Neutrophil (primary cell): ENCODE data around the gene TSFM.

Experiments
- H3K27ac ChIP-seq: fragments of 200-600 bp; sonication (generic); 2 replicates; pipeline ENCODE4 v1.5.1; 2016; ENCODE audit warnings: mild to moderate bottlenecking, moderate library complexity
- H3K27me3 ChIP-seq: fragments of 200-600 bp; sonication (generic); 2 replicates; pipeline ENCODE4 v1.6.0; 2016; ENCODE audit warnings: mild to moderate bottlenecking
- H3K36me3 ChIP-seq: fragments of 200-600 bp; sonication (generic); 2 replicates; pipeline ENCODE4 v1.5.1; 2017
- H3K4me1 ChIP-seq, 2 experiments: fragments of 200-600 bp in 1 of 2; sonication (generic) in 1 of 2; 1 replicate in 1 of 2; 2 replicates in 1 of 2; pipeline versions ENCODE4 v1.5.1 to v1.6.1; 2013 to 2016; ENCODE audit warnings: low read depth in 1 of 2, low read length in 1 of 2, mild to moderate bottlenecking in 1 of 2, moderate library complexity in 1 of 2; ENCODE audit not compliant: control insufficient read depth in 1 of 2, insufficient read depth in 1 of 2
- H3K4me3 ChIP-seq, 2 experiments: fragments of 200-600 bp in 1 of 2; sonication (generic) in 1 of 2; 1 replicate in 1 of 2; 2 replicates in 1 of 2; pipeline ENCODE4 v1.5.1; 2013 to 2016; ENCODE audit warnings: low read depth in 1 of 2, low read length in 1 of 2, mild to moderate bottlenecking in 1 of 2, moderate library complexity in 1 of 2
- H3K9me3 ChIP-seq: fragments of 200-600 bp; sonication (generic); 2 replicates; pipeline ENCODE4 v1.5.1; 2016
- TF ChIP-seq, protein P1 (sequence below): fragments of 200-600 bp; sonication (generic); IDR thresholded peaks from 2 replicates; pipeline ENCODE4 v1.5.1; 2016; ENCODE audit warnings: antibody characterized with exemption

TSFM gene

DNA sequence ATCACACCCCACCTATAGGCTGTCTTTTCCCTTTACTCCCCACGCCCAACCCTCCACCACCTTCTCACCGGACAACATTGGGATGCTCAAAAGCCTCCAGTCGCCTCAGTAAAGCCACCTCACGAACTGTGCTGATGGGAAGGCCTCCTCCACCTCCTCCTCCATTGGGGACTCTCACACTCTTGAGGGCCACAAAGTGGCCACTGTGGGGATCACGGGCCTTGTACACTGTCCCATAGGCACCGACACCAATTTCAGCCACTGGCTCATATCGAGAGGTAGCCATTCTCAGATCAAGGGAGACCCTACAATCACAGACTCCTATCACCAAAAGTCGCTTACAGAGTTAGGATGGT lies 31.2 kb upstream of the TSFM start:
- H3K4me3 ChIP-seq, result peak overlapping the region; percentile 64 to 78
- no peaks in the 10 kb centered on the region for H3K36me3 ChIP-seq
- TF ChIP-seq, protein P1, sequence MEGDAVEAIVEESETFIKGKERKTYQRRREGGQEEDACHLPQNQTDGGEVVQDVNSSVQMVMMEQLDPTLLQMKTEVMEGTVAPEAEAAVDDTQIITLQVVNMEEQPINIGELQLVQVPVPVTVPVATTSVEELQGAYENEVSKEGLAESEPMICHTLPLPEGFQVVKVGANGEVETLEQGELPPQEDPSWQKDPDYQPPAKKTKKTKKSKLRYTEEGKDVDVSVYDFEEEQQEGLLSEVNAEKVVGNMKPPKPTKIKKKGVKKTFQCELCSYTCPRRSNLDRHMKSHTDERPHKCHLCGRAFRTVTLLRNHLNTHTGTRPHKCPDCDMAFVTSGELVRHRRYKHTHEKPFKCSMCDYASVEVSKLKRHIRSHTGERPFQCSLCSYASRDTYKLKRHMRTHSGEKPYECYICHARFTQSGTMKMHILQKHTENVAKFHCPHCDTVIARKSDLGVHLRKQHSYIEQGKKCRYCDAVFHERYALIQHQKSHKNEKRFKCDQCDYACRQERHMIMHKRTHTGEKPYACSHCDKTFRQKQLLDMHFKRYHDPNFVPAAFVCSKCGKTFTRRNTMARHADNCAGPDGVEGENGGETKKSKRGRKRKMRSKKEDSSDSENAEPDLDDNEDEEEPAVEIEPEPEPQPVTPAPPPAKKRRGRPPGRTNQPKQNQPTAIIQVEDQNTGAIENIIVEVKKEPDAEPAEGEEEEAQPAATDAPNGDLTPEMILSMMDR, result no peak
- no peaks in the 10 kb centered on the region for H3K9me3 ChIP-seq
- H3K4me1 ChIP-seq, result peaks cover 30 to 36% of the 10 kb centered on the region in 2 experiments
- no peak overlapping the region for H3K27ac ChIP-seq
- peaks cover 40% of the 10 kb centered on the region for H3K27me3 ChIP-seq

DNA sequence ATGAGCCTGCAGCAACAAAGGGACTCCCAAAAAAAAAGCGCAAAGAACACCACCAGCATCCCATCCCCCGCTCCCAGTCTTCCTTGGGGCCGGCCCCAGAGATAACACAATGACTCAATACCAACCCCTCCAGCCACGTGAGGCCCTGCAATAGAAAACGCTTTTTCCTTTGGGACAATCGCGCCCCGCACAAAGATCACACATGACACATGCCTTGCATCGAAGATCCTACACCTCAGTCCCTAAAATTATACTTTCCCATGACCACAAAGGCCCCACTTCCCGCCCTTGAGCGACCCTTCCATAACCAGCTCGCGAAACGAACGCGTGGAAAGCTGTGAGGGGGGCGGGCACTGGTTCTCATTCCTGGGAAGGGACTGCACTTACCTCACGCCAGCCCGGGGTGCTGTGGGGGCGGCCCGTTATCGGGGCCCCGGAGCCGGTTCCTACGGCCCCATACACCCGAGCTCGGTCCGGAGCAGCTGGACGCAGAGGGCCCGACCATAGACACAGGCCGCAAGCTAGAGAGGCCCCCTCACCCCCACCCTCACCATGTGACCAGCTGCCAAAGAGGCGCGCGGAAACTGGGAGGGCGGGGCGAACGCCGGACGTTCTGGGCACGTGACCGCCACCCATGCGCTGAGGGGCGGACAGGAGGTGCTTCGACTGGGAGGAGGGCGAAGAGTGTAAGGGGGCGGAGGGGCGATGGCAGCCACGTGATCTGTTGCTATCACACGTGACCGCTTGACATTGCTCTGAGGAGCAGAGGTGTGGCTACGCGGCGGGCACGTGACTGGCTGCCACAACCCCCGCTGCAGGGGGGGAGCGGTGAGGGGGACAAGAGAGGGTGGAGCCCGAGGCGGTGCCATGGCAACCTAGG lies 30.6 kb upstream of the TSFM start, which contains the start of gene CDK4:
TSS of gene CDK4 (minus strand) at position 523 of the 880 bp plus-strand sequence. CDS start 593 bp downstream, outside the sequence.
- H3K36me3 ChIP-seq, result no peaks in the 10 kb centered on the region
- TF ChIP-seq, protein P1, result no peak
- H3K4me1 ChIP-seq, result peaks cover 36 to 42% of the 10 kb centered on the region in 2 experiments
- H3K27ac ChIP-seq, result peak within 1 kb of the TSS; percentile 54
- H3K4me3 ChIP-seq, result peak within 1 kb of the TSS; percentile 64 to 78
- no peaks in the 10 kb centered on the region for H3K9me3 ChIP-seq
- peaks cover 46% of the 10 kb centered on the region for H3K27me3 ChIP-seq

DNA sequence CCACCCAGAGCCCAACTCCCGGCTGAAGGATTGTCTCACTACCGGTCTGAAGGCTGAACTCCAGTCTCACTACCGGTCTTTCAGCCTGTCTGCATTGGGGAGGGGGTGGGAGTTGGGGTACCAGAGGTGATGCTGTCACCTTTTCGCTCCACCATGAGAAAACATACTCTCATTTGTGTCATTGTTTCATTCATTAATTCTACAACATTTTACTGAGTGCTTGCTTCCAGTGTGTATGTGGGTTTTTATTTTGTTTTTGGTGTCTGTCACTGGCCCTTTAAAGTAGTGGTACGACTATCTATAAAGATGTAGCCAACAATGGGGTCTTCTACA lies 30.0 kb upstream of the TSFM start:
- H3K4me3 ChIP-seq, result peak overlapping the region; percentile 64 to 78
- H3K27ac ChIP-seq, result peak overlapping the region; percentile 54
- H3K4me1 ChIP-seq, result peaks cover 36 to 42% of the 10 kb centered on the region in 2 experiments

DNA sequence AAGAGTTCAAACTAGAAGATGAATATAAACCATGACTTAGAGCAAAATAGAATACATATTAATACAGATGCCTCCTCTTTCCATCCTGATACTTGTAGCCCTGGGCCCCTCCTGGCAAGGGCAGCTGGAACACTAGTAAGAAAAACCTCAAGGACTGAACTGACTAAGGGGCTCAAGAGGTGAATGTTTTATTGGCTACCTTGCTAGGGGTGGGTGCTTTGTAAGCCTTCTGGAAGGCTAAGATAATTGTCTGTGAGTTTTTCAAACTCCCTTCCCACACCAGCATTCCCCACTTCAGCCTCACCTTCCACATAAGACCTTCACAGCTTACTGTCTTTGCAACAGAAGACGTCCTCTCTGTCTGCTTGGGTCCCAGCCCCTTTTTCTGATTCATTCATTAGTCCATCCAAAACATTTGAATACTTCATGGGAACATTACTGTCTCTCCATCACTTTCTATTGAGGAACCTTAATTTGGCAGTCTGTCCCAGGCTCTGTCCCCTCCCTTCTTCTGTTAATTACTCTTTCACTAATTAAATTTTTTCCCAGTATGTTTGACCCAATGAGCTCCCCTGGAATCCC lies 28.7 kb upstream of the TSFM start:
- no peak overlapping the region for H3K27ac ChIP-seq
- H3K36me3 ChIP-seq, result no peaks in the 10 kb centered on the region
- H3K27me3 ChIP-seq, result peaks cover 49% of the 10 kb centered on the region
- no peak overlapping the region for H3K4me3 ChIP-seq
- H3K9me3 ChIP-seq, result no peaks in the 10 kb centered on the region
- TF ChIP-seq, protein P1, result no peak
- H3K4me1 ChIP-seq, result peaks cover 36 to 42% of the 10 kb centered on the region in 2 experiments

More for the DNA sequence above, 30.0 kb upstream of the TSFM start:
- Histone ChIP-seq H3K27me3 (peaks cover 49% of the 10 kb centered on the region), H3K36me3 (no peaks in the 10 kb centered on the region), H3K9me3 (no peaks in the 10 kb centered on the region)
- TF ChIP-seq, protein P1, result no peak

DNA sequence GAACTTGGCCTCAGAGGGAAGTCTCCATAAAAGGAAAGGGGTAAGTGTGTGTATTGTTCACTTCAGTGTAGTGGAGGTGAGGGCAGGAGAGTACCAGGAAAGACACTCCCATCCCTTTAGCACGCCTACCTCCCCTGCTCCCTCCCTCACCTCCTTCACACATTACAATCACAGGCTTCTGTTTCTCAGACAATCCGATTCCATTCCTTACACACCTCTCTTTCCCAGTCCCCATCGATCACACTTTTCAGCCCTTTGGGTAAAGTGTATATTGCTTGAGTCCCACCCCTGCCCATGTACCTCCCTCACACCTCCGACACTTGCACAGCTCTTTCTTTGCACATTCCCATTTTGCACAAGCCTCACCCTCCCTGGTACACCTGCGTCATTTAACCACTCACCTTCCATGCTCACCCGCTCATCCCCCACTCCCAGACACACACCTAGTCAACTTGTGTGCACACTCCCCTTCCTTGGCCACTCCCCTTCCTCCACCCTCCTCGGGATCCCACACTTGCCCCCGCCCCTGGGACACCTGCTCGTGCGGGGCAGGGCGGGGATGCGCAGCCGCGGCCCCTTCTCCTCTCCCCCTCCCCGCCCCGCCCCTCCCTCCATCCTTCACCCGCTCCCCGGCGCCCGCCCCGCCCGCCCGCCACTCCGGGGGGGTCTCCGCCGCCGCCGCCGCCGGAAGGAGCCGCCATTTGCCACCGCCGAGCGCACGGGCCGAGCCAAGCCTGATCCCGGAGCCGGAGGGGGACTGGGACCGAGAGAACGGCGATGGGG lies 28.0 kb upstream of the TSFM start, which contains the start of gene MARCHF9:
TSS of gene MARCHF9 (plus strand) at position 693 of the 783 bp plus-strand sequence. CDS start 426 bp downstream, outside the sequence.
- TF ChIP-seq, protein P1, result no peak
- no peaks in the 10 kb centered on the region for H3K9me3 ChIP-seq
- H3K27ac ChIP-seq, result no peak within 1 kb of the TSS
- H3K4me3 ChIP-seq, result peak within 1 kb of the TSS; percentile 52 to 66
- peaks cover 36 to 42% of the 10 kb centered on the region in 2 experiments for H3K4me1 ChIP-seq
- H3K27me3 ChIP-seq, result peaks cover 49% of the 10 kb centered on the region
- H3K36me3 ChIP-seq, result no peaks in the 10 kb centered on the region
